K562 (cell line): ENCODE data around the gene EFCC1. TPM values are rescaled to one million over a fixed set of nuclear protein-coding genes. Genes with fewer than 3 reads are reported as not detected.

Experiments
- ATAC-seq: fragments of 200-7000 bp; cut with Tn5 transposase; 3 replicates; pipeline ENCODE4 v1.9.1; 2020; ENCODE audit warnings: moderate library complexity
- BruUV-seq: library from RNA; stranded (reverse); fragments of 400-500 nt; replicated peaks from 2 replicates; lab custom pipeline; 2021; lab: Mats Ljungman, UMichigan
- CTCF ChIA-PET: fragments of 300-600 bp; formaldehyde crosslinking; extraction: SDS; loops from one replicate; lab custom pipeline; 2021; ENCODE audit warnings: low intra/inter-chr PET ratio; lab: Yijun Ruan, JAX
- POLR2A ChIA-PET: fragments of 300-600, 350-650 bp; sonication (Branson Sonifier 250); formaldehyde crosslinking; extraction: SDS; loops from one replicate; lab custom pipeline; 2021; ENCODE audit warnings: antibody characterized with exemption, inconsistent platforms; lab: Yijun Ruan, JAX
- DNase-seq, 4 experiments: peaks; one replicate each; pipeline versions ENCODE4 v3.0.0 to v3.0.0-alpha.2; 2011 to 2018; ENCODE audit warnings: low spot score in 3 of 4, mixed read lengths in 3 of 4; ENCODE audit errors: extremely low read depth in 1 of 4
- FAIRE-seq: peaks from 2 replicates; lab custom pipeline; 2011; peaks lifted over from hg19 to GRCh38; lab: Jason Lieb, UNC
- H2AFZ ChIP-seq: 2 replicates; pipeline ENCODE4 v1.6.0; 2011; ENCODE audit warnings: low read depth, low read length, control low read depth, inconsistent platforms
- H3K27ac ChIP-seq: fragments of 200-600 bp; 3 replicates; pipeline ENCODE4 v1.8.0; 2011; ENCODE audit warnings: low read depth, mild to moderate bottlenecking, control low read depth, inconsistent platforms, low read length, moderate library complexity, mixed read lengths; ENCODE audit errors: extremely low read depth
- H3K27me3 ChIP-seq, 2 experiments: fragments of 300-600 bp in 1 of 2; 2 replicates in 1 of 2; 3 replicates in 1 of 2; pipeline versions ENCODE4 v1.6.0 to v1.8.0; 2011; ENCODE audit warnings: inconsistent platforms in 2 of 2, low read length in 2 of 2, mild to moderate bottlenecking in 1 of 2, mixed read lengths in 1 of 2, moderate library complexity in 1 of 2; ENCODE audit not compliant: control insufficient read depth in 2 of 2, insufficient read depth in 2 of 2
- H3K36me3 ChIP-seq: fragments of 300-600 bp; 3 replicates; pipeline ENCODE4 v1.8.0; 2011; ENCODE audit warnings: mild to moderate bottlenecking, low read length, inconsistent platforms; ENCODE audit not compliant: control insufficient read depth, insufficient read depth
- H3K4me1 ChIP-seq, 2 experiments: fragments of 200-600 bp in 1 of 2; replicated peaks in 1 of 2; 2 replicates in 1 of 2; 3 replicates in 1 of 2; pipeline versions ENCODE4 v1.5.1 to v1.8.0; 2011; ENCODE audit warnings: inconsistent platforms in 2 of 2, low read length in 2 of 2, mild to moderate bottlenecking in 1 of 2, mixed read lengths in 1 of 2, moderate library complexity in 1 of 2; ENCODE audit not compliant: control insufficient read depth in 2 of 2, insufficient read depth in 2 of 2
- H3K4me2 ChIP-seq: 2 replicates; pipeline ENCODE4 v1.6.1; 2011; ENCODE audit warnings: low read length, control low read depth, inconsistent platforms, mixed read lengths; ENCODE audit not compliant: insufficient read depth
- H3K4me3 ChIP-seq: fragments of 200-600 bp; sonication (generic), shearing (Covaris generic); 2 replicates; pipeline ENCODE4 v1.5.1; 2016; ENCODE audit warnings: control low read depth, inconsistent platforms
- H3K79me2 ChIP-seq: fragments of 200-600 bp; 3 replicates; pipeline ENCODE4 v1.8.0; 2011; ENCODE audit warnings: low read length, inconsistent platforms; ENCODE audit not compliant: control insufficient read depth, insufficient read depth
- H3K9ac ChIP-seq, 2 experiments: 2 replicates each; pipeline versions ENCODE4 v1.6.0 to v1.6.1; 2011; ENCODE audit warnings: low read depth in 2 of 2, low read length in 2 of 2, control low read depth in 1 of 2, inconsistent platforms in 1 of 2, mild to moderate bottlenecking in 1 of 2, mixed read lengths in 1 of 2; ENCODE audit not compliant: insufficient read depth in 1 of 2
- H3K9me1 ChIP-seq: one replicate; pipeline ENCODE4 v1.6.0; 2011; ENCODE audit warnings: inconsistent platforms, mild to moderate bottlenecking, low read length, moderate library complexity; ENCODE audit not compliant: control insufficient read depth, insufficient read depth
- H3K9me3 ChIP-seq: replicated peaks from 2 replicates; pipeline ENCODE4 v1.5.1; 2011; ENCODE audit warnings: low read depth, low read length, inconsistent platforms; ENCODE audit not compliant: control insufficient read depth, insufficient read depth
- H4K20me1 ChIP-seq: replicated peaks from 2 replicates; pipeline ENCODE4 v1.6.1; 2011; ENCODE audit warnings: low read length, inconsistent platforms, mixed read lengths; ENCODE audit not compliant: control insufficient read depth, insufficient read depth
- ARID2 ChIP-seq: fragments of 450-650 bp; IDR thresholded peaks from 2 replicates; pipeline ENCODE4 v1.6.1; 2017; ENCODE audit warnings: antibody characterized with exemption, mild to moderate bottlenecking
- ELF2 ChIP-seq: fragments of 250-450 bp; sonication (Bioruptor Pico); IDR thresholded peaks from 2 replicates; pipeline ENCODE4 v1.5.0; 2021; ENCODE audit warnings: mild to moderate bottlenecking
- GABPA ChIP-seq: fragments of 200-800 bp; sonication (Bioruptor generic); conservative IDR thresholded peaks from 2 replicates; pipeline ENCODE4 v1.6.1; 2016; ENCODE audit warnings: low read depth, missing genetic modification characterization, missing compliant biosample characterization
- JUN ChIP-seq, 2 experiments: sonication (generic) in 1 of 2; formaldehyde crosslinking in 1 of 2; IDR thresholded peaks; 2 replicates each; pipeline versions ENCODE4 v1.6.1 to v1.8.0; 2012 to 2022; ENCODE audit warnings: borderline replicate concordance in 2 of 2, mild to moderate bottlenecking in 2 of 2, improper control_type of control experiment in 1 of 2, low read depth in 1 of 2, low read length in 1 of 2, missing genetic modification reagents in 1 of 2
- KDM2B ChIP-seq: fragments of 250-450 bp; sonication (Bioruptor Pico); IDR thresholded peaks from 2 replicates; pipeline ENCODE4 v1.8.0; 2021; ENCODE audit warnings: mild to moderate bottlenecking, moderate library complexity
- KDM4B ChIP-seq, 2 experiments: fragments of 450-650 bp in 1 of 2; sonication (generic) in 1 of 2; IDR thresholded peaks; 2 replicates each; pipeline ENCODE4 v1.6.1; 2016 to 2017; ENCODE audit warnings: borderline replicate concordance in 2 of 2, antibody characterized with exemption in 1 of 2, low read depth in 1 of 2, mild to moderate bottlenecking in 1 of 2
- TCF7 ChIP-seq: sonication (generic); IDR thresholded peaks from 2 replicates; pipeline ENCODE4 v1.6.1; 2016; ENCODE audit warnings: antibody characterized with exemption, borderline replicate concordance
- TGIF2 ChIP-seq: sonication (generic); formaldehyde crosslinking; IDR thresholded peaks from 2 replicates; pipeline ENCODE4 v1.8.1; 2022; ENCODE audit warnings: mild to moderate bottlenecking, missing genetic modification reagents, moderate library complexity
- ZNF354B ChIP-seq: fragments of 250-450 bp; sonication (Bioruptor Pico); IDR thresholded peaks from 2 replicates; pipeline ENCODE4 v1.4.0; 2020
- ZNF766 ChIP-seq: fragments of 200-800 bp; sonication (Bioruptor generic); conservative IDR thresholded peaks from 2 replicates; pipeline ENCODE4 v1.6.1; 2016; ENCODE audit warnings: missing genetic modification characterization, missing compliant biosample characterization
- ZSCAN29 ChIP-seq: fragments of 450-650 bp; IDR thresholded peaks from 2 replicates; pipeline ENCODE4 v1.6.1; 2017
- WGBS: fragments of 100-300 bp; shearing (Covaris generic); methylation state at CpG from one replicate; pipeline ENCODE4 v1.1.6; 2016; ENCODE audit warnings: low coverage, mixed read lengths; ENCODE audit not compliant: insufficient coverage; ENCODE audit errors: missing lambda C conversion rate; 5-methylcytosine and 5-hydroxymethylcytosine counted together
- in situ Hi-C: fragments of 300-500 bp; cut with MboI; formaldehyde crosslinking; loops from 4 replicates; pipeline ENCODE4 v1.15.0; 2018; ENCODE audit warnings: inconsistent platforms, mixed read lengths
- intact Hi-C: fragments of 100-400 bp; cut with micrococcal nuclease; formaldehyde crosslinking; loops from 2 replicates; pipeline ENCODE4 v1.14.2; 2022
- polyA plus RNA-seq, 8 experiments: library from polyadenylated mRNA; depleted of rRNA in 4 of 8; stranded (reverse) in 5 of 8; unstranded in 3 of 8; fragments of >200 nt; fragmentation: Nextera tagmentation in 2 of 8; fragmentation: Illumina TruSeq in 1 of 8; extraction: Ambion mirVana in 2 of 8; extraction: Trizol in 1 of 8; gene quantifications; 2 replicates each; pipeline versions ENCODE4 v1.2.1 to v1.2.3, GENCODE V29; 2011 to 2014; ENCODE audit warnings: inconsistent platforms in 1 of 8, missing spikeins in 1 of 8
- total RNA-seq, 7 experiments: library from RNA; depleted of rRNA in 6 of 7; stranded (reverse); fragments of >200 nt in 6 of 7; fragmentation: Illumina TruSeq in 2 of 7; extraction: Trizol in 2 of 7; gene quantifications; 2 replicates each; pipeline versions ENCODE4 v1.2.1 to v1.2.3, GENCODE V29; 2011 to 2021; ENCODE audit warnings: low replicate concordance in 1 of 7
- TF ChIP-seq, protein P1 (sequence below): fragments of 250-450 bp; sonication (Bioruptor Pico); IDR thresholded peaks from 2 replicates; pipeline ENCODE4 v1.4.0; 2020; ENCODE audit warnings: mild to moderate bottlenecking
- TF ChIP-seq, protein P2 (sequence below): fragments of 450-650 bp; formaldehyde crosslinking; IDR thresholded peaks from 2 replicates; pipeline ENCODE4 v1.4.0; 2020; ENCODE audit warnings: mild to moderate bottlenecking, moderate library complexity

Gene EFCC1
- total and polyA plus RNA-seq, 9 of the 15 experiments (the other 6 are each of a cell fraction or from before 2014, with no cell fraction given): not detected

DNA sequence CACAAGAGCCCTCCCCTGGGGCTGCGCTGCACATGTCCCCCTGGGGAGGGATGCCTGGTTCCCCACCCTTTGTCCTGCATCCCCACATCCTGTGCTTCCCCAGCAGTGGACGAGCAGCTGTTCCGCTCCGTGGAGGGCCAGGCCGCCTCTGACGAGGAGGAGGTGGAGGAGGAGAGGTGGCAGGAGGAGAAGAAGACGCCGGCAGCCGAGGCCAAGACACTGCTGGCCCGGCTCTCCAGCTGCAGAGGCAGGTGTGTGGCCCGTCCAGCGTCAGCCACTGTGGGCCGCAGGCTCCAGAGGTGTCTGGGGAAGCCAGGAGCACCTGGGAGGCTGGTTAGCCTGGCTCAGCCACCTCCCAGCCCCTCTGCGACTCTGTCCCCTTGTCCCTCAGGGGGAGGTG lies 31.6 kb downstream of the EFCC1 start:
- DNase-seq: no peak
- BruUV-seq: no TSS peak
- Histone ChIP-seq H2AFZ (no peak overlapping the region), H3K9me3 (peaks cover 2% of the 10 kb centered on the region; the same call in 1 of the 2 replicates), H3K79me2 (no peaks in the 10 kb centered on the region), H3K9ac (no peak overlapping the region; a peak in 1 of 4 replicates), H3K9me1 (no peaks in the 10 kb centered on the region), H3K27me3 (no peaks in the 10 kb centered on the region; a peak in 1 of 5 replicates), H3K4me3 (no peak overlapping the region), H3K27ac (no peak overlapping the region), H3K4me2 (no peak overlapping the region), H4K20me1 (no peaks in the 10 kb centered on the region), H3K4me1 (peaks cover 0 to 5% of the 10 kb centered on the region in 2 experiments; a peak in 2 of 5 replicates), H3K36me3 (no peaks in the 10 kb centered on the region)
- no peak; the same call in 2 of the 3 replicates for ATAC-seq
- in situ Hi-C loops: no loop called here
- POLR2A ChIA-PET: interaction anchor here (1.1 kb wide), 1 partner anchor 9 kb away, joined by 3 read pairs; no protein-coding TSS in a partner anchor
- TF ChIP-seq ELF2 (CRISPR knock-in tag): no peak
- TF ChIP-seq, protein P1, sequence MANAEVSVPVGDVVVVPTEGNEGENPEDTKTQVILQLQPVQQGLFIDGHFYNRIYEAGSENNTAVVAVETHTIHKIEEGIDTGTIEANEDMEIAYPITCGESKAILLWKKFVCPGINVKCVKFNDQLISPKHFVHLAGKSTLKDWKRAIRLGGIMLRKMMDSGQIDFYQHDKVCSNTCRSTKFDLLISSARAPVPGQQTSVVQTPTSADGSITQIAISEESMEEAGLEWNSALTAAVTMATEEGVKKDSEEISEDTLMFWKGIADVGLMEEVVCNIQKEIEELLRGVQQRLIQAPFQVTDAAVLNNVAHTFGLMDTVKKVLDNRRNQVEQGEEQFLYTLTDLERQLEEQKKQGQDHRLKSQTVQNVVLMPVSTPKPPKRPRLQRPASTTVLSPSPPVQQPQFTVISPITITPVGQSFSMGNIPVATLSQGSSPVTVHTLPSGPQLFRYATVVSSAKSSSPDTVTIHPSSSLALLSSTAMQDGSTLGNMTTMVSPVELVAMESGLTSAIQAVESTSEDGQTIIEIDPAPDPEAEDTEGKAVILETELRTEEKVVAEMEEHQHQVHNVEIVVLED (CRISPR knock-in tag): no peak
- no peak for TF ChIP-seq ZNF354B
- CTCF ChIA-PET: no interaction called here
- FAIRE-seq: no peak
- WGBS: 17% methylated on average over 4 of the region's 14 CpGs
- intact Hi-C loops: no loop called here

DNA sequence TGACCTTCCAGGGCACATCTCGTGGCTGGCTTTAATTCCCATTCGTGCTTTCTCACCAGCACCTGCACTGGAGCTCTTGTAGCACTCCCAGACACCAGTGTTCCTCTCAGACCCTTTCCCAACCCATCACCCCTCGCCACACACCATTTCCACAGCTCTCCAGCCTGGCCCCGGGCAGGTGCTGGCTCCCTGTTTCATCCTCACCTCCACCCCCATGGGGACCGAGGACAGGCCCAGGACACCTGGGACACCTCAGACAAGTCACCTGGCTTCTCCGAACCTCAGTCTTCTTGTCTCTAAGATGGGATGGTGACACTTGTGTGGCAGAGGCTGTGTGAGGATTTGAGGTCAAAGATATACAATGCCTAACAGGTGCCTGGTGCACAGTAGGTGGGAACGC lies 32.0 kb downstream of the EFCC1 start:
- H2AFZ ChIP-seq: no peak overlapping the region
- ChIA-PET CTCF (no interaction called here), POLR2A (interaction anchor here (0.6 to 1.1 kb wide), 2 partner anchors 8 to 9 kb away, joined by 3 read pairs; no protein-coding TSS in a partner anchor)
- in situ Hi-C loops: no loop called here
- H3K36me3 ChIP-seq: no peaks in the 10 kb centered on the region
- H3K27ac ChIP-seq: no peak overlapping the region
- no peaks in the 10 kb centered on the region for H3K79me2 ChIP-seq
- H3K4me3 ChIP-seq: no peak overlapping the region
- no TSS peak for BruUV-seq
- H3K9me3 ChIP-seq: peaks cover 2% of the 10 kb centered on the region; the same call in 1 of the 2 replicates
- H4K20me1 ChIP-seq: no peaks in the 10 kb centered on the region
- no peaks in the 10 kb centered on the region for H3K9me1 ChIP-seq
- DNase-seq: no peak
- H3K9ac ChIP-seq: no peak overlapping the region; a peak in 1 of 4 replicates
- peaks cover 0 to 5% of the 10 kb centered on the region in 2 experiments; a peak in 2 of 5 replicates for H3K4me1 ChIP-seq
- ATAC-seq: no peak
- intact Hi-C loops: no loop called here
- no peaks in the 10 kb centered on the region; a peak in 1 of 5 replicates for H3K27me3 ChIP-seq
- 35% methylated on average over 2 of the region's 7 CpGs for WGBS
- FAIRE-seq: no peak
- H3K4me2 ChIP-seq: no peak overlapping the region
- TF ChIP-seq ZNF766 (CRISPR knock-in tag) (no peak), ARID2 (no peak), JUN (IDR thresholded peaks at IDR 0.05; ENCODE audit: borderline replicate concordance, low read depth, low read length) (no peak), JUN (CRISPR knock-in tag; IDR thresholded peaks at IDR 0.05; ENCODE audit: borderline replicate concordance) (no peak), KDM4B (IDR thresholded peaks at IDR 0.05; ENCODE audit: borderline replicate concordance in 2 of 2, low read depth in 1 of 2) (no peak), GABPA (tag) (no peak), TGIF2 (CRISPR knock-in tag) (no peak), TCF7 (no peak), KDM2B (no peak), ZSCAN29 (no peak)
- TF ChIP-seq, protein P2, sequence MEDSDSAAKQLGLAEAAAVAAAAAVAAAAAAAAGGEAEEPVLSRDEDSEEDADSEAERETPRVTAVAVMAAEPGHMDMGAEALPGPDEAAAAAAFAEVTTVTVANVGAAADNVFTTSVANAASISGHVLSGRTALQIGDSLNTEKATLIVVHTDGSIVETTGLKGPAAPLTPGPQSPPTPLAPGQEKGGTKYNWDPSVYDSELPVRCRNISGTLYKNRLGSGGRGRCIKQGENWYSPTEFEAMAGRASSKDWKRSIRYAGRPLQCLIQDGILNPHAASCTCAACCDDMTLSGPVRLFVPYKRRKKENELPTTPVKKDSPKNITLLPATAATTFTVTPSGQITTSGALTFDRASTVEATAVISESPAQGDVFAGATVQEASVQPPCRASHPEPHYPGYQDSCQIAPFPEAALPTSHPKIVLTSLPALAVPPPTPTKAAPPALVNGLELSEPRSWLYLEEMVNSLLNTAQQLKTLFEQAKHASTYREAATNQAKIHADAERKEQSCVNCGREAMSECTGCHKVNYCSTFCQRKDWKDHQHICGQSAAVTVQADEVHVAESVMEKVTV (CRISPR knock-in tag): no peak
